G401.6 (cell line): Measurements from ENCODE around the gene GSPT2.
"Not testable (repeated sequence)": the region's sequence is repeated elsewhere in the genome, so short reads cannot be mapped to it uniquely, and the experiment has no call there.

Source experiments
- FAIRE-seq: peaks from 2 replicates; lab custom pipeline; 2012; peaks lifted over from hg19 to GRCh38; lab: Jason Lieb, UNC

GSPT2 gene

GRCh38 chrX:51743179-51743957, at the start of gene GSPT2:
GSPT2 (plus strand) TSS chrX:51743442; CDS start chrX:51743627, 185 bp downstream.
- peak; percentile 85 for FAIRE-seq

- FAIRE-seq: no peak
Measured at GRCh38 chrX:51694254-51694653, 49.0 kb upstream of the GSPT2 start.

GRCh38 chrX:51697397-51697796, 45.8 kb upstream of the GSPT2 start:
- no peak for FAIRE-seq

GRCh38 chrX:51710277-51711164, 32.7 kb upstream of the GSPT2 start, which contains the start of gene CENPVL1:
CENPVL1 (plus strand) TSS chrX:51710512; CDS start chrX:51710512, 0 bp downstream.
- FAIRE-seq: not testable (repeated sequence)

GRCh38 chrX:51712943-51713647, 30.1 kb upstream of the GSPT2 start:
- FAIRE-seq: not testable (repeated sequence)

- no peak for FAIRE-seq
Measured at GRCh38 chrX:51728202-51728601, 15.0 kb upstream of the GSPT2 start.

- FAIRE-seq: no peak
Measured at GRCh38 chrX:51737091-51737490, 6.2 kb upstream of the GSPT2 start.

- no peak for FAIRE-seq
Measured at GRCh38 chrX:51742586-51742985, 656 bp upstream of the GSPT2 start.

- FAIRE-seq: no peak
Measured at GRCh38 chrX:51747671-51748070, 4.4 kb downstream of the GSPT2 start.

GRCh38 chrX:51759055-51759839, 16.0 kb downstream of the GSPT2 start:
- no peak for FAIRE-seq

- no peak for FAIRE-seq
Measured at GRCh38 chrX:51760657-51761056, 17.4 kb downstream of the GSPT2 start.

GRCh38 chrX:51766546-51766945, 23.3 kb downstream of the GSPT2 start:
- FAIRE-seq: no peak

GRCh38 chrX:51776851-51777250, 33.6 kb downstream of the GSPT2 start:
- no peak for FAIRE-seq

GRCh38 chrX:51779306-51779705, 36.1 kb downstream of the GSPT2 start:
- no peak for FAIRE-seq

GRCh38 chrX:51795136-51795535, 51.9 kb downstream of the GSPT2 start:
- FAIRE-seq: no peak
